GM21528 (cell line): Measurements from ENCODE around the gene MKNK1.

Experiments
- ATAC-seq: cut with Tn5 transposase; IDR thresholded peaks from one replicate; pipeline ENCODE4 v1.9.1; 2021; ENCODE audit warnings: mild to moderate bottlenecking, moderate library complexity; ENCODE audit not compliant: unreplicated experiment, low FRiP score

The MKNK1 gene

DNA sequence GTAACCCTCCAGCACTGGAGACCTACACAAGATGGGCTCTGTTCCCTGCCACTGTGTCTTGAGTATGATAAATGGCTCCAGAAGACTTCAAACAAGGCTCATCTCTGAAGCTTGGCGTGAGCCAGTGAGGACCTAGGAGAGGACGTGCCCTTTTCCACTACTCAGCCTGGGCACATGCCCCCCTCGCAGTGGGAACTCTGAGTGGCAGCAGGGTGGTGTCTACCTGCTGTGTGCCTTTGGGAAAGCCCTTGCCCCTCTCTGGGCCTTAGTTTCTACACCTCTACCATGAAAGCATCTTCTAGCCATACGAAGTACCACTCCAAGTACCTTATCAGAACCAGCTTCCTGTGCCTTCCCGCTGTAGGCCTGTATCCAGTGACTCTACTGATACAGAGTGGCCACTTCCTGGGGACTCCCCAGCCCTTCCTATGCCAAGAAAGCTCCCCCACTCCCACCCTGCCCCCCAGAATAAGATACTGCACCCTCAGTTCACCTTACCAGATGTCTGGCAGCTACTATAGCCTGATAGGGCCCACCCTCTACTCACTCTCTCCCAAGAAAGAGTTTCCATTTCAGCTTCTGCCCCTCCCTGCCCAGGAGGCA lies 15.7 kb upstream of the MKNK1 start:
- ATAC-seq = no peak

DNA sequence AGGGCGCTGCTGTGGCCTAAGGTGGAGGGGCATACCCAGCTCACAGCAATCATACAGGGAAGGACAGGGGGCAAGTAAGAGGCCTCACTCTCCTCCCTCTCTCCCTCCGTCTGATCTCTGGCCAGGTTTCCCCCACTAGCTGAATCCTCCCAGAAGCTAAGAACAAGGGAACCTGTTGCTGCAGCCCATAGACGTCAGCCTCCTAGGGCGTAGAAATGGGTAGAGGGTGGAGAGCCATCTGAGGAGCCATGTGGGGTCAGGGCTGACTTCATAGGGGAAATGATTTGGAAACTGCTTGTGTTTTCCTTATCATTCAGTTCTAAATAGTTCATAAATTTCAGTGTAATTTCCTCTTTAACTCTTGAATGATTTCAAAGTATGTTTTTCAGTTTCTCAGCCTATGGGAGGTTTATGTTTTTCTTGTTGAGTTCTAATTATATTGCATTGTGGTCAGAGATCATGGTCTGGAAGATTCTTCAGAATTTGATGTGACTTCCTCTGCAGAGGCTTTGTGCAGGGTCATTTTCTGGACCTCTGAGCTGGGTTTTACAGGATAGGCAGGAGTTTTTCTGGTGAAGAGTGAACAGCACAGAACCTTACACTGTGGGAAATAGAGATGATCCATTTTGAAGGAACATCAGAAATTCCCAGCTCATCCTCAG lies 14.8 kb upstream of the MKNK1 start:
- ATAC-seq = no peak

DNA sequence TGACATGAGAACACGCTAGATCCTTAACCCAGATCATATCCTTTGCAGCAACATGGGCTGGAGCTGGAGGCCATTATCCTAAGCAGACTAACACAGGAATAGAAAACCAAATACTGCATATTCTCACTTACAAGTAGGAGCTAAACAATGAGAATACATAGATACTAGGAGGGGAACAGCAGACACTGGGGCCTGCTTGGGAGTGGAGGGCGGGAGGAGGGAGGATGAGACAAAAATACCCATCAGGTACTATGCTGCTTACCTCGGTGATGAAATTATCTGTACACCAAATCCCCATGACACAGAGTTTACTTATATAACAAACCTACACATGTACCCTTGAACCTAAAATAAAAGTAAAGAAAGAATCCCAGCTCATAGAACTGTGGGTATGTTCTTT lies 13.8 kb upstream of the MKNK1 start:
- ATAC-seq = no peak

- ATAC-seq = no peak
Observed at GRCh38 chr1:46617108-46617800, 13.2 kb upstream of the MKNK1 start.

DNA sequence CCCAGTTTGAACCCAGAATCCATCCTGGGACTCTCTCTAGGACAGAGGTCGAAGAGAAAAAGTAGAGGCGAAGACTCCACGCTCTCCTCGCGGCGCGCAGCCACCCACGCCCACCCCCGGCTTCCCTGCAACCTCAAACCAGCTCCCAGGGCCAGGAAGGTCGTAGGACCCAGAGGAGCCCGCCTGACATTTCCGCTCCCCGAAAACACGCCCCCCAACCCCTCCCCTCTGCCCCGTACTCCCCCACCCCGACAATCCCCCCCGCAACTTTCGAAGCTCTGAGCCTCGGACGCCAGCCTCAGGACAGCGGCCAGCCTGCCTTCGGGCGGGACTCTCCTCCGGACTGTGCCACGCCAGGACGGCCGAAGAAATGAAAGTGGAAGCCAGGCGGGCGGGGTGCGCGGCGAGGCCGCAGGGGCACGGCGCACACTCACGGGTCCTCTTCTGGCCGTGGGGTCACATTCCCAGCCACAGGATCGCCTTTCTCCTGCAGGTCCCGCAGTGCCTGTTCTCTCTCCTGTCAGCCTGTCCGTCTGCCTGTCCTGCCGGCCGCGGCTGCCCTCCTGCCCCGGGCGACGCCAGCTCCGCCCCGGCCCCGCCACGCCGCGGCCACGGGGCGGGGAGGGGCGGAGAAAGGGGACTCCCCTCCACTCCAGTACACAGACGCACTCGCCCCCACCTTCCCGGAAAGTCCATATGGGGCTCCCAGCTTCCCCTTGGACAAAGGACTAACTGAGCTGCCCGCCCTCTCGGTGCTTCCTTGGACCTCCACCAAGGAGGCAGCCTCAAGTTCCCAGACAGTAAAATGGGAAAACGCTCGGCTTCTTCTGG lies 12.4 kb upstream of the MKNK1 start, which contains the start of gene MOB3C:
MOB3C (minus strand) TSS at position 535 of the 831 bp plus-strand sequence. CDS start 3,490 bp downstream, outside the sequence.
- peak; percentile 70 for ATAC-seq

DNA sequence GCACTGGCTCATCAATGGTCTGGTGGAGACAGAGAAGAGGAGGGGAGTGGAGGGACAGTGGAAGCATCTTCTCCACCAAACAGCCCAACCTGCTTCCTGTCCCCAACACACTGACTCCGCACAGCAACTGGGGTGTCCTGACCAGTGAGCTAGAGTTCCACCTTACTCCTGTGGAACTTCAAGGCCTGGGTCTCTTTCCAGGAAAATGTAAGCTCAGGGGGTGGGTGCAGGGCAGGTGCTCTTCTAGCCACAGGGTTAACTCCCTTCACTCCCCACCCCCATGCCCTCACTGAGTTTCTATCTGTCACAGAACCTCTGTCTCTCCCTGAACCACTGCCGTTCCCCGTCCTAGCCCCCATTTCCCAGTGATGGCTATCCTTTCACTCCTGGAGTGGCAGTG lies 11.7 kb upstream of the MKNK1 start:
- no peak for ATAC-seq

DNA sequence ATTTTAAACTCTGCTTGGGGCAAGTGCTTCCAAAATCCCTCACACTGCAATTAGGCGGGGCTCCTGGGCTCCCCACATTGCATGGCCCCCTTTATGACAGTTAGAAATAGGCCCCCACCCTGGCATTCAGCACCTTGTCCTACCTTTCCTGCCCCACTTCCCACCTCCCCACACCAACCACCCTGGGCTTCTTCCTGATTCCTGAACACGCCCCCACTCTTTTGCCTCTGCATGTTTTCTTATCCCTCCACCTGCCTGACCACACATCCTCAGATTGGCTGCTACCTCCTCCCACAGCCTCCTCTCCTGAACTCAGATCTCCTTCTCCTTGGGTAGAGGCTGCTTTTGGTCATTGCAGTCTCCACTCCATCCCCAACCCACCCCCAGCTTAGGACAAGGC lies 11.0 kb upstream of the MKNK1 start:
- no peak for ATAC-seq

- no peak for ATAC-seq
Observed at GRCh38 chr1:46614604-46614984, 10.5 kb upstream of the MKNK1 start.

- ATAC-seq = peak; percentile 42
Observed at GRCh38 chr1:46613661-46614603, 9.9 kb upstream of the MKNK1 start.

- no peak for ATAC-seq
Observed at GRCh38 chr1:46612937-46613660, 9.0 kb upstream of the MKNK1 start.

GRCh38 chr1:46611691-46612221 lies 7.7 kb upstream of the MKNK1 start:
- no peak for ATAC-seq

DNA sequence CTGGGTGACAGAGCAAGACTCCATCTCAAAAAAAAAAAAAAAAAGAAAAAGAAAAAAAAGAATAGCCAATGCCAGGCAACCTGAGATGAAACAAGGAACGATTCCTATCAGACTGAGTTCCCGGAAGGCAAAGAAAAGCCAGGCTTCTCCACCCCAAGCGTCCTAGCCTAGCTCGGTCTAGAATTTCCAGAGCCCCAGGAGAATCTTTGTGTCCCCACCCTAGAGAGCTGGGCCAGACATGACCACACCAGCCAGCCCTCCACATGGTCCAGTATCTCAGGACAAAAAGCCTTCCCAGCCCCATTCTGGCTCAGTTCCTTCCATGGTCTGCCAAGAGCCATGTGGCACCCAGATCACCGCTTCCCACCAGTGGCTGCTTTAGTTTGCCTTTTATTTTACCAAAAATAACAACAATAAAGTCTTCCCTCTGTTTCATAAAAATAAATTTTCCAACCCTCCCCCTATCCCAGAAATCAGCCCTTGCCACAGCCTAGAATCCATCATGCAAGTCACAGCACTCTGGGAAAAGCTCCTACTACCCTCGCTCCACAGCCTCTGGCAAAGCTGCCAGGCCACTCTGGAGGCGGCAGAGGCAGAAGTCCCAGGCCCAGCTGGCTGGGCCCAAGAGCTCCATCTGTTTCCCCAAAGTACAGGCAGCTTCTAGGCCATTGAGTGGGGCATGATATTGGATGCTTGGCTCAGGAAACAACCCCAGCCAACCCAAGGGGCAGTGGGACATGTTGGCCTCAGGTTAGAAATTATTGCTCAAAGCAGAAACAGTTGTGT lies 3.5 kb upstream of the MKNK1 start:
- no peak for ATAC-seq

DNA sequence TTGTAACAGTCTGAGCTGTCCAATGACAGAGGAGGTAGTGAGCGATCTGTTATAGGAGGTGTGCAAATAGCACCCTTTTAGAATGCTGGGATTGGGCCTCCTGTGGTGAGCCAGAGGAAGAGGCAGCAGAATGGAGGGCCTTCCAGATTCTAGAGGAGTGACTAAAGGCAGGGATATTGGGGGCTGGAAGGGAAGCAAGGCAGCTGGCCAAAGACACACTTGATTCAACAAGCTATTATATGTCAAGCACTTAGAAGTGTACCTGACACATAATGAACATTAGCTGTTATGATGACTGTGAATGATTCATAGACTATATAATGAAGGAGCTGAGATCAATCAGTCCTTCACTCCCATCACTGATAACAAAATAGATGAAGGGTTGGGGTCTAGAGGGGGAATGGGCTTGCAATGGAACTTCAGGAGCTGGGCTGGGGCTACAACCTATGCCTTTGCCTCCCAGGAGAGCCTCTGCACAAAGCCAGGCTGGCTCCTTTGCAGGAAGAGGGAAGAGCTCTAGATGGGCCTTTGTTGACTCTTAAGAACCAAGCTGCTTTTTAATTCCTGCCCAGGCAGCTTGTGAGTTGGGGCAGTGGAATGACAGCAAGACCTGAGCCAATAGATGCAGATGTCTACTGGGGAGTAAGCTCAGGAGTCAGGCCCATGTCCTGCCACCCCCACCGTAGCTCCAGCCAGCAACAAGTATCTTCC lies 2.3 kb upstream of the MKNK1 start:
- ATAC-seq = no peak

DNA sequence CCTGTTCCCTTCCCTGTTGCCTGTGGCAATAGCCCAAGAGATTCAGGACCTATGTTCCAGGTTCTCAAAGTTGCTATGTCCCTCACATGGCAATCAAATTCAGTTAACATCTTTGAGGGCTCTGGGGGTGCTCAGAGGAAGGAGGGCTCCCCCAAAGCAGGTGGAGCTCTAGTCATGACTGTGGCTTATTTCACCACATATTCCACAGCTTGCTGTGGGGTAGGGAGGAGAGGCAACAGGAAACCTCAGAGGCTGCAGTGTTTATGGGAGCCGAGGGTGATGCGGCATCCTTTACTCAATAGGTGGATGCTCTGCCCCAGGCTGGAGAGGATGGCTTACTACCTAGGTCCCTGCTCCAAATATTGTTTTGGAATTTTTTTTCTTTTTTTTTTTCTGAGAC lies 1.2 kb upstream of the MKNK1 start:
- no peak for ATAC-seq

GRCh38 chr1:46603481-46603857 lies 599 bp downstream of the MKNK1 start:
- peak; percentile 4 for ATAC-seq

DNA sequence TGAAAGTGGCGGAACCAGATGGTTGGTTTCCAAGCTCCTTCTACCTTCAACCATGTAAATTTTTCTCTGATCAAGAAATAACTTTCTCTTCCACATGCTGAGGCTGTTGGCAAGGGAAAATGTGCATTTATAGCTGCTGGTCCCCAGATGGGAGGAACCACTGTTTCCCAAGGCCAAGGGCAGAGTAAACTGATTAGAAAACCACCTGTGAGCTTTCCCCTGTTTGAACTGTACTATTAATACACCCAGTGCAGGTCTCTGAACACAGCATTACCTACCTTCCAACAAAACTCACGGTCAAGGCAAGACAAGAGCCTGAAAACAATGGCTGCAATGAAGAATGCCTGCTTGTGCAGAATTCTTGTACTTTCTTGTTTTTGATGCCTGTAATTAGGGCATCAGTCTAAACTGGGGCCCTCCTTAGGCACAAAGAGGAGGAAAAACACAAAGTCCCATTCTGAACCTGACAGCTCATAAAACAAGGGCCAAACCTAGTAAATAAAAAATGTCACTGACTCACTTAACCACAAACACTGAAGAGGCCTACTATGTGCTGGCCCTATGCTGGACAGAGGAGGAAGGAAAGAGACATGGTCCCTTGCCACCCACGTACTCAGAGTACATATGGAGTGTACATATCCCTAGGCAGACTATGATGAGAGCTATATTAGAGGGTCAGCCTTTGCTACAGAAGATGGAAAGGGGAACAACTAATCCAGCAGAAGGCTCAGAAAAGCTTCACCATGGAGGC lies 2.6 kb downstream of the MKNK1 start:
- ATAC-seq = no peak
